ENCODE results near the gene RBP7.

The RBP7 gene

DNA sequence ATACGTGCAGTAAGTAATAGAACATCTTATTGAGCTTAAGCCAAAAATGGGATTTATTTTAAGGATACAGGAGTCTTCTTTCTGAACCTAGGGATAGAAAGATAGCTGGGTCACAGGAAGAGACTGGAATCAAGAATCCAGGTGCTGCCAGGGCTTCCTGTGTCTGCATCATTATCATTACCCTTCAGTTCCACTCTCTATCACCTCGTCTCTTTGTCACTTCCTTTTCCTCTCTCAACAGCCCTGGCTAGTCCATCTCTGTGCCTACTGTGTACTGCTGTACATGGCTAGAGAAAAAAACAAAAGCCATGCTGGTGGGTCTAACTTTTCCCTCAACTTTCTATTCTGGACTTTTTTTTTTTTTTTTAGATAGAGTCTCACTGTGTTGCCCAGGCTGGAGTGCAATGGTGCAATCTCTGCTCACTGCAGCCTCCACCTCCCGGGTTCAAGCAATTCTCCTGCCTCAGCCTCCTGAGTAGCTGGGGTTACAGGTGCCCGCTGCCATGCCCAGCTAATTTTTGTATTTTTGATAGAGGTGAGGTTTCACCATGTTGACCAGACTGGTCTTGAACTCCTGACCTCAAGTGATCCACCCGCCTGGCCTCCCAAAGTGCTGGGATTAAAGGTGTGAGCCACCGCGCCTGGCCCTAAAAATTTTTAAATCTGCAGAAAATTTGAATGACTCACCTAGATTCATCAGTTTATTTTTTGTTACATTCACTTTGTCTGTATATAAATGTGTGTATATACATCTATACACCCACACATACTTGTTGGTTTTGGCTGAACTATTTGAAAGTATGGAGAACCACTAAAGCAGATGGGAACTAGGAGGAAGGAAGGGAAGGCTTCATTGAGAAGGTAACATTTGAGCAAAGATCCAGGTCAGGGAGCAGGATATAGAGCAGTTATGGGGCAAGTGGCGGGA, 67.7 kb downstream of the RBP7 start:
- TF ChIP-seq, protein P1, sequence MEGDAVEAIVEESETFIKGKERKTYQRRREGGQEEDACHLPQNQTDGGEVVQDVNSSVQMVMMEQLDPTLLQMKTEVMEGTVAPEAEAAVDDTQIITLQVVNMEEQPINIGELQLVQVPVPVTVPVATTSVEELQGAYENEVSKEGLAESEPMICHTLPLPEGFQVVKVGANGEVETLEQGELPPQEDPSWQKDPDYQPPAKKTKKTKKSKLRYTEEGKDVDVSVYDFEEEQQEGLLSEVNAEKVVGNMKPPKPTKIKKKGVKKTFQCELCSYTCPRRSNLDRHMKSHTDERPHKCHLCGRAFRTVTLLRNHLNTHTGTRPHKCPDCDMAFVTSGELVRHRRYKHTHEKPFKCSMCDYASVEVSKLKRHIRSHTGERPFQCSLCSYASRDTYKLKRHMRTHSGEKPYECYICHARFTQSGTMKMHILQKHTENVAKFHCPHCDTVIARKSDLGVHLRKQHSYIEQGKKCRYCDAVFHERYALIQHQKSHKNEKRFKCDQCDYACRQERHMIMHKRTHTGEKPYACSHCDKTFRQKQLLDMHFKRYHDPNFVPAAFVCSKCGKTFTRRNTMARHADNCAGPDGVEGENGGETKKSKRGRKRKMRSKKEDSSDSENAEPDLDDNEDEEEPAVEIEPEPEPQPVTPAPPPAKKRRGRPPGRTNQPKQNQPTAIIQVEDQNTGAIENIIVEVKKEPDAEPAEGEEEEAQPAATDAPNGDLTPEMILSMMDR (conservative IDR thresholded peaks at IDR 0.05; ENCODE audit: low read depth): no peak
- ChIA-PET POLR2A (ENCODE audit: low non-redundant PET) (interaction anchor here (0.7 kb wide), 1 partner anchor 370 kb away, joined by 6 read pairs; no protein-coding TSS in a partner anchor), CTCF (interaction anchor here (0.6 kb wide), 1 partner anchor 43 kb away, joined by 3 read pairs; no protein-coding TSS in a partner anchor)
- DNase-seq (ENCODE audit: low spot score): peak; percentile 16
- H3K27ac ChIP-seq: peak overlapping the region; percentile 81

DNA sequence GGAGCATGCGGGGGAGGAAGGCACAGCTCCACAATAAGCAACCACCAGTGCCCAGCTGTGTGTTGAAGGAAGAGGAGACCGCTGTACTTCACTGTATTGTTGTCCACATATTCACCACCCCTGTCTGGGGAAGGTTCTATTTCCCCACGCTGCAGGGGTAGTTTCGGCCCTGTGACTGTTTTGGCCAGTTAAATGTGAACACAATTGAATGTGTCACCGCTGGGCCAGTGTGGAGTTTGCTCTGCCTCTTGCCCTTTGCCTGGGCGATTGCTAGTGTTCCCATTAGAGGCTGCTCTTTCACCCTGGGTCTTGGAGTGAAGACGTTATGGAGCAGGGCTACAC, 68.3 kb downstream of the RBP7 start:
- no peak for DNase-seq (ENCODE audit: low spot score)
- CTCF ChIA-PET: no interaction called here
- TF ChIP-seq, protein P1 (conservative IDR thresholded peaks at IDR 0.05; ENCODE audit: low read depth): no peak
- H3K27ac ChIP-seq: peak overlapping the region; percentile 81
- POLR2A ChIA-PET (ENCODE audit: low non-redundant PET): no interaction called here

All from RWPE1 (cell line).